Activated CD4-positive, CD25-positive, alpha-beta regulatory T cell treated with anti-CD3 and anti-CD28 coated beads, Interleukin-2, amount 50 U/mL, for 16 hours (primary cell): Measurements from ENCODE around the gene PHACTR1.
"Not testable (repeated sequence)": the region's sequence is repeated elsewhere in the genome, so short reads cannot be mapped to it uniquely, and the experiment has no call there.

Experiments
- DNase-seq: peaks from one replicate; pipeline ENCODE4 v3.0.0-alpha.2; 2020; ENCODE audit warnings: low read depth, low spot score

Gene PHACTR1

GRCh38 chr6:13238017-13238416 is 521.5 kb downstream of the PHACTR1 start:
- no peak for DNase-seq

DNA sequence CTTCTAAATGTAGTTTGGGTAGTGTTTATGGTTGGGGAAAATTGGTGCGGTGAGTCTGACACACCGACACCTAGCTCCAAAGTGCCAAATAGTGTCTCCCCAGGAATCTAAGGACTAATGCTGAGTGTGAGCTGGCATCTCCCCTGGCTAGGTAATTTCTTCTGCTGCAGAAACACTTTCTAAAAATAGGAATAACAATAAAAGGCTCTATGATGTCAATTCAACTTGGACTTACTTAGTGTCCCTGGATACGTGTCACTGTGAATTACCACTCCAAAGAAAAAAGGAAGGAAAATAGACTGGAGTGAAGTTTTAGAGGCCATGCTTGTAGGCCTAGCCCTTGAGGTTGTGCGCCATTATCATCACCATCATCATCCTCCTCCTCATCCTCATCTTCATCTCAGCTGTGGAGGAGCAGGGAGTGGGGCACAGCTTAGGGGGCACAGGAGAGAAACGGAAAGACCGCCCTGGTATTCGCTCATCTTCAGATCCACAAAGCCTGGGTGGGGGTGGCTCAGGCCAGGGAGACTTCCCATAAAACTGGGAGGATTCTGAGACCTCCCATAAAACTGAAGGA is 522.2 kb downstream of the PHACTR1 start:
- DNase-seq, result no peak

GRCh38 chr6:13239530-13240455 is 523.2 kb downstream of the PHACTR1 start:
- DNase-seq, result no peak

DNA sequence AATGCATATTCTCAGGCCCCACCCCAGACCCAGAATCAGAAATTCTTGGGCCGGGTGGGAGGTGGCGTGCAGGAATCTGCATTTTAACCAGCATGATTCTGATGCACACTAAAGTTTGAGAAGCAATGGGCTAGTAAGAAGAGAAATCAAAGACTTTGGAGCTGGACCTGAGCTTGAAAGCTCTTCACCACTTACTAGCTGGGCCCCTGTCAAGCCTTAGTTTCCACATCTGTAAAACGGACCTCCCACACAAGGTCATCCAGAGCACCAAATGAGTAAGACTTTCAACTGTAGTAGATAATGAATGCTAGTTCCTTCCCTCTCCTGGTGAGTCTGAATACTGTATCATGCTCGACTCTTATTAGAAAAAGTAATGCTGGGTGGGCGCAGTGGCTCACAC is 524.8 kb downstream of the PHACTR1 start:
- no peak for DNase-seq

GRCh38 chr6:13242178-13242577 is 525.6 kb downstream of the PHACTR1 start:
- no peak for DNase-seq

GRCh38 chr6:13242590-13242989 is 526.0 kb downstream of the PHACTR1 start:
- no peak for DNase-seq

GRCh38 chr6:13243033-13243432 is 526.5 kb downstream of the PHACTR1 start:
- DNase-seq, result no peak

DNA sequence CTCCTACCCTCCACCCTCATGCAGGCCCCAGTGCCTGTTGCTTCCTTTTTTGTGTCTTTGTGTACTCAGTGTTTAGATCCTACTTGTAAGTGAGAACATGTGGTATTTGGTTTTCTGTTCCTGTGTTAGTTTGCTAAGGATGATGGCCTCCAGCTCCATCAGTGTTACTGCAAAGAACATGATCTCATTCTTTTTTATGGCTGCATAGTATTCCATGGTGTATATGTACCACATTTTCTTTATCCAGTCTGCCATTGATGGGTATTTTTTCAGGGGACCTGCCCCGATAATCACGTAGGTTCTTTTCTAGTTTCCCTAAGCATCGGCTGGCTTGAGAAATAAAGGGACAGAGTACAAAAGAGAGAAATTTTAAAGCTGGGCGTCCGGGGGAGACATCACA is 527.2 kb downstream of the PHACTR1 start:
- DNase-seq, result not testable (repeated sequence)

GRCh38 chr6:13247627-13248026 is 531.1 kb downstream of the PHACTR1 start:
- no peak for DNase-seq

GRCh38 chr6:13248053-13248452 is 531.5 kb downstream of the PHACTR1 start:
- DNase-seq, result no peak

GRCh38 chr6:13248584-13248985 is 532.0 kb downstream of the PHACTR1 start:
- DNase-seq, result no peak

DNA sequence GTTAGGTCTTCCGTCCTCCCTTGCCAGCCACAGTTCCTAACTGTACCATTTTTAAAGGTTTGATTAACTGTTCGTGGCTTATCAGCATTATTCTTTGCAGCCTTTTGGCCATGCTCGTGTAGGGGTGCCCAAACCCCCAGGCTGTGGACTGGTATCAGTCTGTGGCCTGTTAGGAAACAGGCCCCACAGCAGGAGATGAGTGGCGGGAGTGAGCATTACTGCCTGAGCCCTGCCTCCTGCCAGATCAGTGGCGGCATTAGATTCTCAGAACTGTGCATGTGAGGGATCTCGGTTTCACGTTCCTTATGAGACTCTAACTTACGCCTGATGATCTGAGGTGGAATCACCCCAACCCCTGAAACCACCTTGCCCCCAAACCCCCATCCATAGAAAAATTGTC is 532.4 kb downstream of the PHACTR1 start:
- DNase-seq, result no peak

DNA sequence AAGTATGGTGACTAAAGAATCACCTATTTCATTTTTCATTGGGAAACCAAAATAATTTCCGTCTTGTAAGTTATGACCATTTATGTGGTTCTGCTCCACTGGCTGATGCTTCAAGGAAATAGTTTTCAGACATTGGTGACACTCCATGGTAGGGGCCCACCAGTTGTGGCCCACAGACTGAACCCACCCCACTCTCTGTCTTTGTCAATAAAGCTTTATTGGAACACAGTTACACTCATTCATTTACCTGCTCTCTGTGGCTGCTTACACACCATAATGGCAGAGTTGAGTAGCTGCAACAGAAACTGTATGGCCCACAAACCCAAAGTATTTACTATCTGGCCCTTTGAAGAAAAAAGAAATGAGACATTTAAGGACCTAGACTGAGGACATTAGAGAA is 533.2 kb downstream of the PHACTR1 start:
- DNase-seq, result no peak

DNA sequence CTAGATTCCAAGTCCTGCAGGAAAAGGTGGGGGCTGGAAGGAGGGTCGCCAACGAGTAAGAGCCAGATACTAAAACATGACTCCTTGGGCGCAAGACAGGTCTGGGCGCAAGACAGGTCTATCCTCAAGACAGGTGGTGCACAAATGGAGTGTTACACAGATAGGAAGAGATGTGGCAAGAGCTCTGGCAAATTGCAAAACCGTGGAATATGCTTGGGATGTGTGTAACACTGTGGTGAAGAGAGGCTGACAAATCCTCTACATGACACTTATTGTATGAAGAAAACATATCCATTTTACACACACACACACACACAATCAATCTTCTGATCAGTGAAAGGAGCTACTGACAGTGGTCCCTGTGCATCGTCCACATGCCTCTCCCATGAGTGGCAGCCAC is 534.1 kb downstream of the PHACTR1 start:
- DNase-seq, result no peak

DNA sequence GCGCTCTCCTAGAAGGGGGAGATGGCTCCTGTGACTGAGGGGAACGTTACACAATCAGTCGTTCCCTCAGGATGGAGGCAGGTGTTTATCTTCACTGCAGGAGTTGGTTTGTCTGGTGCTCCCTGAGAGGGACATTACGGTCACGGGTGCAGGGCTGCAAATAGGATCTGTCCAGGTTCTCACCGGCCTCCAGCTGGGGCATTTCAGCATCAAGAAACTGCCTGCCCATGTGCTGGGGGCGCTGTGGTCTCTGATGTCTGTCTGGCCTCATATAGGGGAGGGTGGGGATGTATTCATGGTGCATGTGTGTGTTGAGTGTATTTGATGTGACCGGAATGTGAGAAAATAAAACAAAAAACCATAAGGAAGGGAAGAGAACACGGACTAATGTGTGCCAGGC is 534.7 kb downstream of the PHACTR1 start:
- no peak for DNase-seq

DNA sequence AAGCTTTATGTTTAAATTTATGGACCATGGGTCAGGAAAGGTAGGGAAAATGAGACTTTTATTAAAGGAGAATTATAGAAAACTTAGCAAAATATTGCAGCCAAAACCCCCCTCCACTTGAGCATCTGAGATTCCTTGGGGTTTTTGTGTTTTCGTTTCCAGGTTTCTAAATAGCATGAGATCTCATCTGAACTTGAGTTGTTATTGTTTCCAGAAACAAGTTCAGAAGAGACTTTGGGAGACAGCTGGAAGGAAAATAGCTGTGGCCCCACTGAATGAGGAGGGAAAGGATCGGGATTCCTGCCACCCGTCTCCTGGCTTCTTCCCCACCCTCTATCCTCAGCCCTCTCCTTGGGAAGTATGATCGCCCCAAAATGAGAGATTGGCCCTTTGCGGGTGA is 536.2 kb downstream of the PHACTR1 start:
- no peak for DNase-seq

GRCh38 chr6:13253272-13253671 is 536.7 kb downstream of the PHACTR1 start:
- DNase-seq, result no peak

- DNase-seq, result no peak
These were observed 539.9 kb downstream of the PHACTR1 start for GRCh38 chr6:13256266-13257001.

DNA sequence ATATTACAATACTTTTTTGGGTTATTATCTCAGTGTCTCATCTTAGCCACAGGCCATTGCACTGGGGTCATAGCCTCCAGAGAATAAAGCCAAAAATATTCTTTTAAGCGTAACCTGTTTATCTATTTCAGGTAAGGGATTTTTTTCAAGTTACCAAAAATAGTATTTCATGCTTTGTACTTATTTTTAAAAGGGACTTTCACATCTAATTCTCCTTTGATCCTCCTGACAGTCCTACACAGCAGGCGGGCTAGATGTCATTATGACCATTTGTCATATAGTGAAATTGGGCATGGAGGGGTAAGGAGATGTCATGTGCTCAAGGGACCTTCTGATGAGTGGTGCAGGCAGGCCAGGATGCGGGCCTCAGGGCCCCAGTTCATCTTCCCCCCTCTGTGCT is 542.8 kb downstream of the PHACTR1 start:
- no peak for DNase-seq

- DNase-seq, result no peak
These were observed 543.6 kb downstream of the PHACTR1 start for GRCh38 chr6:13260101-13260598.

GRCh38 chr6:13260831-13261230 is 544.3 kb downstream of the PHACTR1 start:
- no peak for DNase-seq

DNA sequence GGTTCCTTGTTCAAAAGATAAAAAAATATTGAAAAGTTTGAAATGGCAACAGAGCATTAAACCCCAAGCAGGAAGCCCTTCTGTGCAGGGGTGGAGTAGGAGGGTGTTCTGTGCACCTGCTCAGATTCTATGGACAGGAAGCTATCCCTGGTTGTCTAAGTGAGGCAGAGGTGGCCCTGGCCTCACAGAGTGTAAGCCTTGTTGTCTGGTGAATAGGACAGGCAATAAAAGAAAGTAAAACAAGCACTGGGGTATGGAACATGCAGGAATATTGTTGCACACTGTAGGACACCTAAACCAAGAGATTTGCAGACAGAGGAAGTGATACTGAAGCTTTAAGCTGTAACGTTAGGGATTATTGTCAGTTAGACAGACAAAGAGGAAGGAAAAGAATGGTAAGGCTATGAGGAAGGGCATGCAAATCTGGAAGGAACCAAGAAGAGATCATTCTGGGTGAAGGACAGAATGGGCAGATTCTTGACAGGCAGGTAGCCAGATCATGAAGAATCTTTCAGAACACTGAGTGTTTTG is 545.0 kb downstream of the PHACTR1 start:
- no peak for DNase-seq
